GM12865 (cell line): ENCODE results near the gene WIPF1.

Experiments used
- DNase-seq: peaks from one replicate; pipeline ENCODE4 v3.0.0; 2010; ENCODE audit warnings: low read depth
- H3K4me3 ChIP-seq: 2 replicates; pipeline ENCODE4 v1.5.1; 2011; ENCODE audit warnings: mild to moderate bottlenecking, low read depth, low read length, control low read depth
- TF ChIP-seq, protein P1 (sequence below): IDR thresholded peaks from 2 replicates; pipeline ENCODE4 v1.5.1; 2011; ENCODE audit warnings: low read length, control low read depth, low read depth, inconsistent platforms; ENCODE audit not compliant: insufficient read depth; ENCODE audit errors: missing control alignments

Gene WIPF1

DNA sequence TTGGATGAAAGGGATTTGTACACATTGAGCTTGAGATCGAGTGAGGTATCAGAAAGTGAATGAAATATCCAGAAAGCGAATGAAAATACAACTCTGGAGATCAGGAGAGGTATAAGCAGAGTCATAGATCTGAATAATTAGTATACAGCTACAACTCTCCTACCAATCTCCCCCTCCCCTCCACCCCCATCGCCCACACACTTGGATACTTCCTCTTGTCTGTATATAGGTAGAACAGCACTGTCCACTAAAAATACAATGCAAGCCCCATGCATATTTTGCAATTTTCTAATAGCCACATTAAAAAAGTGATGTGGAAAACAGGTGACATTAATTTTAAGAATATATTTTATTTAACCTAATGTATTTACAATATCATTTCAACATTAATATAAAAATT lies 23.7 kb upstream of the WIPF1 start:
- DNase-seq = no peak
- TF ChIP-seq, protein P1, sequence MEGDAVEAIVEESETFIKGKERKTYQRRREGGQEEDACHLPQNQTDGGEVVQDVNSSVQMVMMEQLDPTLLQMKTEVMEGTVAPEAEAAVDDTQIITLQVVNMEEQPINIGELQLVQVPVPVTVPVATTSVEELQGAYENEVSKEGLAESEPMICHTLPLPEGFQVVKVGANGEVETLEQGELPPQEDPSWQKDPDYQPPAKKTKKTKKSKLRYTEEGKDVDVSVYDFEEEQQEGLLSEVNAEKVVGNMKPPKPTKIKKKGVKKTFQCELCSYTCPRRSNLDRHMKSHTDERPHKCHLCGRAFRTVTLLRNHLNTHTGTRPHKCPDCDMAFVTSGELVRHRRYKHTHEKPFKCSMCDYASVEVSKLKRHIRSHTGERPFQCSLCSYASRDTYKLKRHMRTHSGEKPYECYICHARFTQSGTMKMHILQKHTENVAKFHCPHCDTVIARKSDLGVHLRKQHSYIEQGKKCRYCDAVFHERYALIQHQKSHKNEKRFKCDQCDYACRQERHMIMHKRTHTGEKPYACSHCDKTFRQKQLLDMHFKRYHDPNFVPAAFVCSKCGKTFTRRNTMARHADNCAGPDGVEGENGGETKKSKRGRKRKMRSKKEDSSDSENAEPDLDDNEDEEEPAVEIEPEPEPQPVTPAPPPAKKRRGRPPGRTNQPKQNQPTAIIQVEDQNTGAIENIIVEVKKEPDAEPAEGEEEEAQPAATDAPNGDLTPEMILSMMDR = no peak
- H3K4me3 ChIP-seq = no peak overlapping the region

DNA sequence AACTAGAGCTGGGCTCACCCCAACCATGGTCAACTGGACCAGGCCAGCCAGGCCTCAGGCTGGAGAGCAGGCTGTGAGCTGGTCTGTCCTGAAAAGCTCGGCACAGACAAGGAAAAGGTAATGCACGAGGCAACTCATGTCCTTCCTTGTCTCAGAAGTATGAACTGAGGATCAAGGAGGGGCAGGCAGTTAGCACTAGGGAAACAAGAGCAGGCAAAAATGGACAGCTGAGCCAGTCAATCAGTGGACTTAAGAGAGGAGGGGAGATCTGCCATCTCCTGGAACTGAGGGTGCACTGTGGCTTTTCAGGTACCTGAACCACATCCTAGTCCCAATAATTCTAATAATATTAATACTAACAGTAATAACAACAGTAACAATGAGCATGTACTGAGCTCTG lies 20.6 kb upstream of the WIPF1 start:
- H3K4me3 ChIP-seq = no peak overlapping the region
- no peak for DNase-seq
- TF ChIP-seq, protein P1 = no peak

DNA sequence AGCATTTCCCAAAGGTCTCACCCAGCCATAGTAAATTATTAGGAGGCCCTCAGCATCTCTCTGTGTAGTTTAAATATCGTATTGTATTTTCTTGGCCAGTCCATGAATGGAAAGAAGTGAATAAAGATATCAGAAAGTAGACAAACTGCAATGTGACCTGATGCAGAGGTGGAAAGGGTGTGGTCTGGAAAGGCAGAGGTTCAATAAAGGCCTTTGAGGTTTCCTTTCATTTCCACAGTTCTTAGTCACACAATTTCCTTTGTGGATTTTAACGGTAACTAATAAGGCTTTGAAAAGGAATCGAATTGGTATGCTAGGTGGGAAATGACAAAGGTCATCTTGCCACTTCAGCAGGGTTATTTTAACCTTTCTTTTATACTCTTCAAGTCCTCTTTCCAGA lies 20.1 kb upstream of the WIPF1 start:
- TF ChIP-seq, protein P1 = no peak
- no peak for DNase-seq
- no peak overlapping the region for H3K4me3 ChIP-seq

DNA sequence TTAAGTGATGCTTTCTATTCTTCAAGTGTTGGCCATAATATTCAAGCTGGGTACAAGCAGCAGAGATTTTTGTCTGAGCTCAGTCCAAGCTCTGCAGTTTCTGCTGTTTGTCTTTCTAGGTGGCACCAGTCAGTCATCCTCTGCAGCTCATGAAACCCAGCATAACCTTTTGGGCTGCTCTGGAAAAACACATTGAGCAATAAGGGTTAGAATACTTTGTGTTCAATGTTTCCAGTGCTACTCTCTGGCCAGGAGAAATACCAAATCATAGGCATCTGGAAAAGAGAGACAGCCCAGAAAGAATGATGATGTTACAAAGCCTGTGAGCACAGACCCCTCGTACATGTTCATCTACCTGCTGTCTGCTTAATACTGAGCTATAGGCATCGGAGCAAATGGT lies 19.5 kb upstream of the WIPF1 start:
- no peak for DNase-seq
- TF ChIP-seq, protein P1 = no peak

DNA sequence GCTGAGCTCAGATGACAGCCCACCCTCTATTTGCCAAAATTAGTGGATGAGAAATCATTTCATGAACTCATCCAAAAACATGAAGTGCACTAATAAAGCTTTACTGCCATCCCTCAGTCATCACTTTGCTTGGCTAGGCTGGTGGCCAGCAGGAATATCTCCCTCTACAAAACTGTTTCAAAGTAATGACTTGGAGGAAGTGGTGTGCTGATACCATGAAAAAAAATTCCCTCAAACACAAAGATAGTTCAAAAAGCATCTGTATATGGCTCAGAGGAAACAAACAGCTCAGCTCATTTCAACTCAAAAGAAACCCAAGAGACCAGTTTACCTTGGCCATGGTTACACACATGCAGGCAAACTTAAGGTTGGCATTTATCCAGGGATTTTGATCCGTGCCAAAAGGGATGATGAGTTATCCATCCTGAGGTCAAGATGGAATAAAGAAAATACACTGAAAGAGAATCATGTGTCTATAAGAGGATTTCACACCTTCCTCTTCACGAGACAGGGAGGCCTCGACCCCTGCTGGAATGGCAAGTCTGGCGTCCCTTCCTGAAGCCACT lies 18.4 kb upstream of the WIPF1 start:
- no peak overlapping the region for H3K4me3 ChIP-seq
- no peak for DNase-seq
- TF ChIP-seq, protein P1 = no peak

More for the DNA sequence above, 19.5 kb upstream of the WIPF1 start:
- H3K4me3 ChIP-seq = no peak overlapping the region

DNA sequence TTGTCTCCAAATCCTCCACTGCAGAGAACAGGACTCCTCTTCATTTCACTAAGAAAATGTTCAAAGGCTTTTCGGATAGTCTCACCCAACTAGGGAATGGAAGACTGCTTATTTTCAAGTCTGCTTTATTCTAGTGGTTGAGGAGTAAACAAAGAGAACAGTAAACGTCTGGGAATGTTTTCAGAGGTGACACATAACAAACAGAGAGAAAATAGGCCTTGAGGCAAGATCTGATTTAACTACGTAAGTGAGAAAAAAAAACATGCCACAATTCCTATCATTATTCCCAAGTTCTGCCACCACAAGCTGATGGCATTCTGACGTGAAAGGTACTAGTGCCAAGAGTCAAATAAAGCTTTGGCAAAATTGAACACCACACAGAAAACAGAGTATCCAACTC lies 16.7 kb upstream of the WIPF1 start:
- TF ChIP-seq, protein P1 = no peak
- no peak for DNase-seq

DNA sequence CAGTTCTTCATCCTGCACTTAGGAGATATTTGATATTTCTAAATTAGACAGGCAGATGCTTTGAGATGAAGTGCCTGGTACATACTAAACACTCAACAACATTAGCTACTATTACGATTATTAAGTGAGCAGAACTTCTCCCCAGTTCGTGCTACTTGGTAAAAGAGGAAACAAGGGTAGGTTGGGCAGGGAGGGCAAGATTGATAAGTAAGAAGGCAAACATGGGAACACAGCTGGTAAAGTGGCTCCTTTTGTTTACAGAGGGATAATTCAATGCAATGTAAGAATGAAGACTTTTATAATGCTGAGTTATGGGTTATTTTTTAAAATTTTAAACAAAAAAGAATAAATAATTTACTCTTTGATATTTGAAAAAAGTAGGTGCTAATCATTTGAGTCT lies 15.9 kb upstream of the WIPF1 start:
- TF ChIP-seq, protein P1 = no peak
- H3K4me3 ChIP-seq = no peak overlapping the region
- no peak for DNase-seq

More for the DNA sequence above, 16.7 kb upstream of the WIPF1 start:
- H3K4me3 ChIP-seq = no peak overlapping the region
